Measurements from ENCODE around the gene HECTD1.

DNA sequence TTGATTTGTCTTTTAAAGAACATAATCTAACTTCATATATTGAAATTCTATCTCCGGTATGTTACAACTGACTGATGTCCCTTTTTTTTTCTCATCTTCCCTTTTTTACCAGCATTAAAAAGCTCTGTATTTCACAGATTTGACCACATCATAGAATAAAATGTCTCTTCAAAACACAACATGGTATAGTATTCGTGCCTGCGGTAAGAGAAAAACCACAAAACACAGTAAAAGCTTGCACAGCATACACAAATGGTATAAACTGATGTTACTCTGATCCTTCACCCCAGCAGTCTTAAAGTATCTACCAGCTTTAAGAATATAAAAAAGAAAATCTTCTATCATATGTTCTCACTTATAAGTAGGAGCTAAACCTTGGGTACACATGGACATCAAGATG is 83.4 kb downstream of the HECTD1 start:
- TF ChIP-seq, protein P1, sequence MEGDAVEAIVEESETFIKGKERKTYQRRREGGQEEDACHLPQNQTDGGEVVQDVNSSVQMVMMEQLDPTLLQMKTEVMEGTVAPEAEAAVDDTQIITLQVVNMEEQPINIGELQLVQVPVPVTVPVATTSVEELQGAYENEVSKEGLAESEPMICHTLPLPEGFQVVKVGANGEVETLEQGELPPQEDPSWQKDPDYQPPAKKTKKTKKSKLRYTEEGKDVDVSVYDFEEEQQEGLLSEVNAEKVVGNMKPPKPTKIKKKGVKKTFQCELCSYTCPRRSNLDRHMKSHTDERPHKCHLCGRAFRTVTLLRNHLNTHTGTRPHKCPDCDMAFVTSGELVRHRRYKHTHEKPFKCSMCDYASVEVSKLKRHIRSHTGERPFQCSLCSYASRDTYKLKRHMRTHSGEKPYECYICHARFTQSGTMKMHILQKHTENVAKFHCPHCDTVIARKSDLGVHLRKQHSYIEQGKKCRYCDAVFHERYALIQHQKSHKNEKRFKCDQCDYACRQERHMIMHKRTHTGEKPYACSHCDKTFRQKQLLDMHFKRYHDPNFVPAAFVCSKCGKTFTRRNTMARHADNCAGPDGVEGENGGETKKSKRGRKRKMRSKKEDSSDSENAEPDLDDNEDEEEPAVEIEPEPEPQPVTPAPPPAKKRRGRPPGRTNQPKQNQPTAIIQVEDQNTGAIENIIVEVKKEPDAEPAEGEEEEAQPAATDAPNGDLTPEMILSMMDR (IDR thresholded peaks at IDR 0.05 in 2 of 3, conservative IDR thresholded peaks at IDR 0.05 in 1 of 3; ENCODE audit: borderline replicate concordance in 1 of 3, insufficient read depth in 1 of 3, low read depth in 2 of 3, low read length in 2 of 3), result no peak
- TF ChIP-seq EZH2phosphoT487 (IDR thresholded peaks at IDR 0.05; ENCODE audit: borderline replicate concordance), result no peak
- no peak for TF ChIP-seq POLR2A (IDR thresholded peaks at IDR 0.05; ENCODE audit: borderline replicate concordance, extremely low read depth, insufficient read depth, insufficient read length)
- TF ChIP-seq JUND (IDR thresholded peaks at IDR 0.05), result no peak
- TF ChIP-seq, protein P2, sequence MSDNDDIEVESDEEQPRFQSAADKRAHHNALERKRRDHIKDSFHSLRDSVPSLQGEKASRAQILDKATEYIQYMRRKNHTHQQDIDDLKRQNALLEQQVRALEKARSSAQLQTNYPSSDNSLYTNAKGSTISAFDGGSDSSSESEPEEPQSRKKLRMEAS (IDR thresholded peaks at IDR 0.05), result no peak
- TF ChIP-seq SP1 (IDR thresholded peaks at IDR 0.05; ENCODE audit: low read depth), result no peak
- no peak for TF ChIP-seq RAD21 (IDR thresholded peaks at IDR 0.05; ENCODE audit: low read depth)
- no peak for TF ChIP-seq TCF7L2 (IDR thresholded peaks at IDR 0.05; ENCODE audit: borderline replicate concordance, extremely low read depth, insufficient read depth, insufficient read length)
- no peak for TF ChIP-seq EZH2 (IDR thresholded peaks at IDR 0.05)
- no peak for TF ChIP-seq SIN3A (IDR thresholded peaks at IDR 0.05; ENCODE audit: low read depth)

Data from HCT116 (cell line).